ENCODE data around the gene MAP3K12. TPM values are rescaled to one million over a fixed set of nuclear protein-coding genes. Genes with fewer than 3 reads are reported as not detected.

MAP3K12 gene
- total RNA-seq, 1 donor from 2014 or later = 21.9 TPM

DNA sequence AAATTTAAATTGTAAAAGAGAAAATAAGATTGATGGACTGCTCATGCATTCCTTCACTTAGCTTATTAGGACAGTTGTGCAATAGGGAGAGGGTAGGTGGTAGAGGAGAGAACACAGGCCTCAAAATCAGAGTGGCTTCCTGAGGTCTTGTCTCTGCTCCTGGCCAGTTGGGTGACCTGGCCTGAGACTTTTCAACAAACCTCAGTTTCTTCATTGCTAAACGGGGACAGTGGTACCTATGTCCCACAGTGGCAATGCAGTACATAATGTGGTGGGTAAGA lies 2.6 kb downstream of the MAP3K12 start:
- no peak for DNase-seq (ENCODE audit: extremely low spot score in 2 of 2)
- intact Hi-C loops (cut with DNase I) = no loop called here
- Histone ChIP-seq H3K4me1 (peaks cover 73% of the 10 kb centered on the region), H3K27ac (peak overlapping the region; percentile 99), H3K36me3 (no peaks in the 10 kb centered on the region), H3K27me3 (no peaks in the 10 kb centered on the region), H3K4me3 (peak overlapping the region in 1 of 2 donors; percentile 16), H3K9me3 (no peaks in the 10 kb centered on the region)
- no peak for TF ChIP-seq POLR2A (IDR thresholded peaks at IDR 0.05)
- TF ChIP-seq, protein P1, sequence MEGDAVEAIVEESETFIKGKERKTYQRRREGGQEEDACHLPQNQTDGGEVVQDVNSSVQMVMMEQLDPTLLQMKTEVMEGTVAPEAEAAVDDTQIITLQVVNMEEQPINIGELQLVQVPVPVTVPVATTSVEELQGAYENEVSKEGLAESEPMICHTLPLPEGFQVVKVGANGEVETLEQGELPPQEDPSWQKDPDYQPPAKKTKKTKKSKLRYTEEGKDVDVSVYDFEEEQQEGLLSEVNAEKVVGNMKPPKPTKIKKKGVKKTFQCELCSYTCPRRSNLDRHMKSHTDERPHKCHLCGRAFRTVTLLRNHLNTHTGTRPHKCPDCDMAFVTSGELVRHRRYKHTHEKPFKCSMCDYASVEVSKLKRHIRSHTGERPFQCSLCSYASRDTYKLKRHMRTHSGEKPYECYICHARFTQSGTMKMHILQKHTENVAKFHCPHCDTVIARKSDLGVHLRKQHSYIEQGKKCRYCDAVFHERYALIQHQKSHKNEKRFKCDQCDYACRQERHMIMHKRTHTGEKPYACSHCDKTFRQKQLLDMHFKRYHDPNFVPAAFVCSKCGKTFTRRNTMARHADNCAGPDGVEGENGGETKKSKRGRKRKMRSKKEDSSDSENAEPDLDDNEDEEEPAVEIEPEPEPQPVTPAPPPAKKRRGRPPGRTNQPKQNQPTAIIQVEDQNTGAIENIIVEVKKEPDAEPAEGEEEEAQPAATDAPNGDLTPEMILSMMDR (IDR thresholded peaks at IDR 0.05) = no peak
- TF ChIP-seq POLR2AphosphoS5 (IDR thresholded peaks at IDR 0.05; ENCODE audit: insufficient read depth in 1 of 2, low read depth in 1 of 2) = no peak

GRCh38 chr12:53495903-53496751 lies 3.1 kb downstream of the MAP3K12 start:
- Histone ChIP-seq H3K27me3 (no peaks in the 10 kb centered on the region), H3K9me3 (no peaks in the 10 kb centered on the region), H3K36me3 (no peaks in the 10 kb centered on the region), H3K4me3 (peak overlapping the region in 1 of 2 donors; percentile 16), H3K27ac (peak overlapping the region; percentile 99), H3K4me1 (peaks cover 71% of the 10 kb centered on the region)
- TF ChIP-seq POLR2A (IDR thresholded peaks at IDR 0.05) (no peak), POLR2AphosphoS5 (IDR thresholded peaks at IDR 0.05; ENCODE audit: insufficient read depth in 1 of 2, low read depth in 1 of 2) (peak; percentile 27 to 71)
- TF ChIP-seq, protein P1 (IDR thresholded peaks at IDR 0.05) = no peak
- DNase-seq (ENCODE audit: extremely low spot score in 2 of 2) = no peak
- intact Hi-C loops (cut with DNase I) = no loop called here

GRCh38 chr12:53493610-53494391 lies 5.5 kb downstream of the MAP3K12 start:
- DNase-seq (ENCODE audit: extremely low spot score in 2 of 2) = no peak
- peaks cover 56% of the 10 kb centered on the region for H3K4me1 ChIP-seq

GRCh38 chr12:53492830-53493609 lies 6.2 kb downstream of the MAP3K12 start:
- TF ChIP-seq, protein P1 (IDR thresholded peaks at IDR 0.05) = no peak
- peak; percentile 86 to 90 for TF ChIP-seq POLR2AphosphoS5 (IDR thresholded peaks at IDR 0.05; ENCODE audit: insufficient read depth in 1 of 2, low read depth in 1 of 2)
- peak in 1 of 2 donors; percentile 65 for TF ChIP-seq POLR2A (IDR thresholded peaks at IDR 0.05)
- intact Hi-C loops (cut with DNase I) = no loop called here
- no peaks in the 10 kb centered on the region for H3K36me3 ChIP-seq
- no peaks in the 10 kb centered on the region for H3K27me3 ChIP-seq
- H3K9me3 ChIP-seq = no peaks in the 10 kb centered on the region
- peak overlapping the region; percentile 99 for H3K27ac ChIP-seq
- H3K4me1 ChIP-seq = peaks cover 49% of the 10 kb centered on the region
- DNase-seq (ENCODE audit: extremely low spot score in 2 of 2) = no peak
- peak overlapping the region; percentile 63 to 73 for H3K4me3 ChIP-seq

More at GRCh38 chr12:53493610-53494391, 5.5 kb downstream of the MAP3K12 start:
- Histone ChIP-seq H3K27ac (peak overlapping the region; percentile 99), H3K27me3 (no peaks in the 10 kb centered on the region), H3K9me3 (no peaks in the 10 kb centered on the region), H3K36me3 (no peaks in the 10 kb centered on the region), H3K4me3 (peak overlapping the region; percentile 63 to 73)
- no peak for TF ChIP-seq POLR2A (IDR thresholded peaks at IDR 0.05)
- TF ChIP-seq POLR2AphosphoS5 (IDR thresholded peaks at IDR 0.05; ENCODE audit: insufficient read depth in 1 of 2, low read depth in 1 of 2) = no peak
- TF ChIP-seq, protein P1 (IDR thresholded peaks at IDR 0.05) = no peak
- intact Hi-C loops (cut with DNase I) = no loop called here

Data from vagina (tissue), 2 donors.